MG63 (cell line): ENCODE data around the gene MYD88. TPM values are rescaled to one million over a fixed set of nuclear protein-coding genes. Genes with fewer than 3 reads are reported as not detected.

Experiments
- DNase-seq: peaks from one replicate; pipeline ENCODE4 v3.0.0-alpha.2; 2020
- H3K27me3 ChIP-seq: fragments of 250-450 bp; sonication (Bioruptor Pico); 2 replicates; pipeline ENCODE4 v1.5.1; 2020; ENCODE audit warnings: mild to moderate bottlenecking, moderate library complexity
- H3K36me3 ChIP-seq: fragments of 250-450 bp; sonication (Bioruptor Pico); 2 replicates; pipeline ENCODE4 v1.5.1; 2020; ENCODE audit warnings: mild to moderate bottlenecking, moderate library complexity
- H3K4me3 ChIP-seq: fragments of 250-450 bp; sonication (Bioruptor Pico); 2 replicates; pipeline ENCODE4 v1.5.1; 2020; ENCODE audit warnings: mild to moderate bottlenecking, moderate library complexity
- H3K9me3 ChIP-seq: fragments of 250-450 bp; sonication (Bioruptor Pico); 2 replicates; pipeline ENCODE4 v1.5.1; 2020; ENCODE audit warnings: mild to moderate bottlenecking, moderate library complexity
- total RNA-seq: library from RNA; depleted of rRNA; stranded (reverse); fragments of >200 nt; shearing (Covaris generic); gene quantifications from 2 replicates; pipeline ENCODE4 v1.2.3, GENCODE V29; 2014; ENCODE audit warnings: low replicate concordance; rRNA removed

Gene MYD88
- 4.1 TPM in 1 of 2 replicates, not detected in the other for total RNA-seq

DNA sequence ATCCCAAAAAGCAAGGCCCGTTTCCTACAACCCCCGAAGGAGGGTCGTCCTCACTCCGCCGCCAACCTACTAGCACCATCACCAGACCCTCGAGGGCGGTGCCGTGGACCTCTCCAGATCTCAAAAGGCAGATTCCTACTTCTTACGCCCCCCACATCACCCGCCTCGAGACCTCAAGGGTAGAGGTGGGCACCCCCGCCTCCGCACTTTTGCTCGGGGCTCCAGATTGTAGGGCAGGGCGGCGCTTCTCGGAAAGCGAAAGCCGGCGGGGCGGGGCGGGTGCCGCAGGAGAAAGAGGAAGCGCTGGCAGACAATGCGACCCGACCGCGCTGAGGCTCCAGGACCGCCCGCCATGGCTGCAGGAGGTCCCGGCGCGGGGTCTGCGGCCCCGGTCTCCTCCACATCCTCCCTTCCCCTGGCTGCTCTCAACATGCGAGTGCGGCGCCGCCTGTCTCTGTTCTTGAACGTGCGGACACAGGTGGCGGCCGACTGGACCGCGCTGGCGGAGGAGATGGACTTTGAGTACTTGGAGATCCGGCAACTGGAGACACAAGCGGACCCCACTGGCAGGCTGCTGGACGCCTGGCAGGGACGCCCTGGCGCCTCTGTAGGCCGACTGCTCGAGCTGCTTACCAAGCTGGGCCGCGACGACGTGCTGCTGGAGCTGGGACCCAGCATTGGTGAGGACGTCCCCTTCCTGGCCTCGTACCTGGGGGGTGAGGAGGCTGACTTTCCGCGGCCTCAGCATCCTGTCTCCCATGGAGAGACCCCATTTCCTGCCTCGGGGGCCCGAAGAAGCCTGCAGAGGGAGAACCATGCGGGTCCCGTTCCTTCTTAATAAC, at the start of gene MYD88:
Gene MYD88, plus strand, starts transcription at position 313 of the 842 bp plus-strand sequence. Its CDS starts 40 bp downstream, at position 353.
- H3K4me3 ChIP-seq: peak within 1 kb of the TSS; percentile 68
- H3K9me3 ChIP-seq: no peaks in the 10 kb centered on the region
- DNase-seq: peak; percentile 68

DNA sequence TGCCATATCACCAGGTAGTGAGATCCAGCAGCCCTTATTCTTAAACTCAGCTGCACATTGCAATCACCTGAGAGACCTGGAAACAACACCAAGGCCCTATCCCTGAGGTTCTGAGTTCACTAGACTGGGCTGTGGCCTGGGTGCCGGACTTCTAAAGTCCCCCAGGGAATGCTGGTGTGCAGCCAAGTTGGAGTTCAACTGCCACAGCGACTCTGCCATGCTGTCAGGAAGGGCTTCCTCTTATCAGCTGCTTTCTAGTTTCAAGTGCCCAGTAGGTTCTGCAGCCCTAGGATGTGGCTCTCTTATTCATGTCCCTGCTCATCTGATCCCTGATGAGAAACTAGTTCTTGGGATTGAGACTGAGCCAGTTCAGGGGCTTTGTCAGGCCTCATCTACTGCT, 49.3 kb upstream of the MYD88 start:
- Histone ChIP-seq H3K27me3 (no peaks in the 10 kb centered on the region), H3K9me3 (no peaks in the 10 kb centered on the region), H3K36me3 (no peaks in the 10 kb centered on the region), H3K4me3 (no peak overlapping the region)
- no peak for DNase-seq

More for the DNA sequence above, at the start of gene MYD88:
- no peaks in the 10 kb centered on the region for H3K27me3 ChIP-seq
- no peaks in the 10 kb centered on the region; the same call in 1 of the 2 replicates for H3K36me3 ChIP-seq

DNA sequence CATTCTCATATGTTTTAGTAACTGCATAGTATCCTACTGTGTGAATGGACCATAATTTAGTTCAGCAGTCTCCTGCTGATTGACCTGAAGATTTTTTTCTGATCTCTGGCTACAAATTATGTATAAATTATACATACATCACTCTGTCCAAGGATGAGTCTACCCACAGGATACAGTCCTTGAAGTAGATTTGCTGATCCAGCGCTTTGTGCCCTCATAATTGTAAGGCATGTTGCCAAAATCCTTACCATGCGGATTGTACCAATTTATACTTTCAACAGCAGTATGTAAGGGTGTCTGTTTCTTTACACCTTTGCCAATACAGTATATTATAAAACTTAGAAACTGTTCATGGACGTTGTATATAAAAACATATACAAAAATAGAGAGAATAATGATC, 48.0 kb upstream of the MYD88 start:
- H3K9me3 ChIP-seq: no peaks in the 10 kb centered on the region
- H3K27me3 ChIP-seq: no peaks in the 10 kb centered on the region
- DNase-seq: no peak
- no peak overlapping the region for H3K4me3 ChIP-seq
- H3K36me3 ChIP-seq: no peaks in the 10 kb centered on the region

DNA sequence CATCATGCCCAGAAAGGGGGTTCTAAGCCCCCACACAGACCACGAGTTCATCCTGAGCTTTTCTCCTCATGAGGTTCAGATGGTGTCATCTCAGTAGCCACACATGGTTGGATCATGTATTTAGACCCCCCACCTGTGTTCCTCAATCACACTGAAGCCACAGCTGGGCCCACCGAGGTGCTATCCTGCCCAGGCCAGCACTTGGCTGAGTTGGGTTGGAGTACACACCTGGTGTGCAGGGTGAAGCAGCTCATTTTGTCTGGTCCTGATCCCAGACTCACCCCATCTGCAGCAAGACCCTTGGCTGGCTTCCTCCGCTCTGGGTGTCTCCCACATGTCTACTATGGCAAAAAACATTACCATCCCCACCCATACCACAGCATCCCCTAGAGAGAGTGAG, 43.5 kb upstream of the MYD88 start:
- Histone ChIP-seq H3K4me3 (no peak overlapping the region), H3K36me3 (no peaks in the 10 kb centered on the region), H3K27me3 (no peaks in the 10 kb centered on the region), H3K9me3 (no peaks in the 10 kb centered on the region)
- DNase-seq: no peak

DNA sequence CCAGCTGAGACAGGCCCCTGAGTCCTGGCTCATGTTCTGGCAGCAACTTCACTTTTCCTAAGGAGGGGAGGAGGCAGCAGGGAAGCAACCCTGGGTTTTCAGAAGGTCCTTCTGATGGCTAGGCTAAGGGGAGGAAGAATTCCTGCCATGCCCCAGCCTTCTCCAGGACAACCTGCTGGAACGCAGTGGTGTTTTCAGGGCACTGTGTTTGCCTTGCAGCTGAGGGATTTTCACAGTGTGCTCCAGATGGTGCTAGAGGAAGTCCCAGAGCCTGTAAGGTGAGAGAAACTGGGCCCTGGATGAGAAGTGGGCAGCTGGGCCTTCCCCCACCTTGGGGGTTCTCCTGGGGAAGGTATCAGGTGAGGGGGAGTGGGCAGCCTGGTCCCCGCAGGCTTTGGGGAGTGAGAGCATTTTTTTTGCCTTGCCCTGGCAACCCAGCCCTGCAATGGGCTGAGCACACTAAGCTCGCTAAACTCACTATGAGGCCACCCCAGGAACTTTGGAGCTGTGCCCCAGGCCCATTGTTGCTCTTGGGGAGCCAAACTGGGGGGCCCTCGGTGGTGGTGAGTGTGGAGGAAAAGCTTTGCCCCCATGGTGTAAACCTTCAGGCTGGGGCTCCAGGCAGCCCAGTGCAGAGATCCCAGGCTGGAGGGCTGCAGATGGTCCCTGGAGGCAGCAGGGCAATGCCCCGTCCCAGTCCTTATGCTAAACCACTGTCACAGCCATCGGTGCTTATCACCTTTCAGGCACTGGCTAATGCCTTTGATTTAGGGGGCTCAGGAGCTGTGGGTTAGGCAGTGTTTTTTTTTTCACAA, 42.6 kb upstream of the MYD88 start:
- H3K36me3 ChIP-seq: no peaks in the 10 kb centered on the region
- no peak overlapping the region for H3K4me3 ChIP-seq
- no peak for DNase-seq
- H3K27me3 ChIP-seq: no peaks in the 10 kb centered on the region
- no peaks in the 10 kb centered on the region for H3K9me3 ChIP-seq

DNA sequence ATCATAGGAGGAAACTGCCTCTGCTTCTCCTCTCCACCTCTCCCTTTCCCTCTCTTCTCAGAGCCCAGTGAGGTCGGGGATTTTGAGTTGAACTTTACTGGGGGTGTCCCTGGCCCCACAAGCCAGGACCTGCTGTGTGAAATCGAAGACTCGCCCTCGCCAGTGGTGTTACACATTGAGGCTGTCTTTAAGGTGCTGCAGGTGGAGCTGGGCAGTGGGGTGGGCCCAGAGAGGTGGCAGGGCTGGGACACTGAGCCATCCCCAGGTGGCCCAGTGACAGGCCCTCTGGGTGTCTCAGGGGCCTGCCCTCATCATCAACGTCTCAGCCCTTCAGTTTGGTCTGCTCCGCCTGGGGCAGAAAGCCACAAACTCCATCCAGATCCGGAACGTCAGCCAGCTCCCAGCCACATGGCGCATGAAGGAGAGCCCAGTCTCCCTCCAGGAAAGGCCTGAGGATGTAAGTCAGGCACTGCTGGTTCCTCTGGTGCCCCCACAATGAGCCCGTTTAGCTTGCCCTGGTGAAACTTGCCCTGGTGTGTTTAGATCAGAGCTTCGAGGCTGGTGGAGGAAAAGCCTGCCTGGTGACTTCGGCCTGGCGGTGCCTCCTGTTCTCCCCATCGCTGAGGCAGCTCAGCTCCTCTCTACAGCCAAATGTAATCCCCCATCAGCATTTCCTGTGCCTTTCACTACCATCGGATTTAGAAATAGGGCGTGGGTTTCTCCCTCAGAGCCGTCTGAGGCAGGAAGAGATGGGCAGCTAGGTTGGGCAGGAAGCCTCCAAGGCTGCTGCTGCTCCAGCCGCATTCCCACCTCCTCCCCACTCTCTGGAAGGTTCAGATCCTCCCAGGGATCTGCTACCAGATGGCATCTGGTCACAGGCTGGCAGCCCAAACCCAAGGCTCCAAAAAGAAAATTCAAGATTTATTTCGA, 40.8 kb upstream of the MYD88 start:
- no peaks in the 10 kb centered on the region for H3K9me3 ChIP-seq
- DNase-seq: no peak

DNA sequence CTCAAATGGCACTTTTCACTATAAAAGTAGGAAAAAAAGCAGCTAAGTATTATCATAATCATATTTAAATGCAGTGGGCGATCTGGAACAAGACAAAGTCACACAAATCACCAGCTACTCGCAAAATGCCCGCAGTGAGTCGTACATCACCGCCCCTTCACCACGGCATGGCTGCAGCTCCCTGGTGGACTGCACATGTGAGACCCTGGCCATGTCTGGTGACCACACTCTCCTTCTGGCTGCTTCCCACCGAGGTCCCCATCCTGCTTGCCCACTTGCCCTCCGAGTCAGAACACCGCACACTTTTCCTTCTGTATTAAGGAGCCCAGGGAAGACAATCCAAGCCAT, 40.1 kb upstream of the MYD88 start:
- no peak for DNase-seq
- Histone ChIP-seq H3K36me3 (no peaks in the 10 kb centered on the region), H3K9me3 (no peaks in the 10 kb centered on the region), H3K4me3 (no peak overlapping the region), H3K27me3 (no peaks in the 10 kb centered on the region)

More for the DNA sequence above, 40.8 kb upstream of the MYD88 start:
- H3K4me3 ChIP-seq: no peak overlapping the region
- H3K36me3 ChIP-seq: no peaks in the 10 kb centered on the region
- H3K27me3 ChIP-seq: no peaks in the 10 kb centered on the region

DNA sequence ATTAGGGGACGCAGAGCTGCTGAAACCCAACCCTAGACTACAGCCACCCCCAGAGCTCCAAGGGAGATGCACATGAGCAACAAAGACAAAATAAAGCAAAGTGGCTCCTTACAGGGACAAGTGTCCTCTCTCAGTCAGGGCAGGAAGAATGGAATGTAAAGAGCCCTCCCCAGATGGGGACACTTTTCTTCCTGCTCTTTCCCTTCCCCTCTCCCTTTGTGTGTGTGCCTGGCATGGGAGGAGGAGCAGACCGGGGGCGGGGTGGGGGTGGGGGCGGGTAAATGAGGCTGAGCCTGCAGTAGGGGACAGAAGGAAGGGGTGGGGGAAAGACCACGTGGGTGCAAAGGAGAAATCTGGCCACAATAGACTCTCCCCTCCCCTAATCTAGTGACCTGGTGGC, 38.9 kb upstream of the MYD88 start:
- Histone ChIP-seq H3K9me3 (peaks cover 1% of the 10 kb centered on the region; the same call in 1 of the 2 replicates), H3K27me3 (no peaks in the 10 kb centered on the region), H3K4me3 (no peak overlapping the region), H3K36me3 (no peaks in the 10 kb centered on the region)
- no peak for DNase-seq

DNA sequence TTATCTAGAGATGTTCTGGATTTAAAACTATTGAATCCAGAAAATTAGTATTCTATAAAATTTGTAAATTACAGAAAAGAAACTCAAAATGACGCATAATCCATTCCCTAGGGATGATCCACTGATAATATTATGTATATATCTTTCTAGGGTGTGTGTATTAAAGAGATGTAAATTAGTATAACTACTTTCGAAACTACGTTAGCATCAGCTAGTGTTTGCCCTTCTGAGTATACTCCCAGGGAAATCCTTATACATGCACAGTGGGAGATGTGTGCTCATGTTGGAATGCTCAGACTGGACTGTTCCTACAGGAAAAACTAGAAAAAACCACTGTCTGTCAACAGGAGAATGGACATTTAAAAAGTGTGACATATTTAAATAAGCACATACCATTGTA, 38.0 kb upstream of the MYD88 start:
- Histone ChIP-seq H3K36me3 (no peaks in the 10 kb centered on the region), H3K27me3 (no peaks in the 10 kb centered on the region), H3K9me3 (peaks cover 8% of the 10 kb centered on the region), H3K4me3 (no peak overlapping the region)
- DNase-seq: no peak

DNA sequence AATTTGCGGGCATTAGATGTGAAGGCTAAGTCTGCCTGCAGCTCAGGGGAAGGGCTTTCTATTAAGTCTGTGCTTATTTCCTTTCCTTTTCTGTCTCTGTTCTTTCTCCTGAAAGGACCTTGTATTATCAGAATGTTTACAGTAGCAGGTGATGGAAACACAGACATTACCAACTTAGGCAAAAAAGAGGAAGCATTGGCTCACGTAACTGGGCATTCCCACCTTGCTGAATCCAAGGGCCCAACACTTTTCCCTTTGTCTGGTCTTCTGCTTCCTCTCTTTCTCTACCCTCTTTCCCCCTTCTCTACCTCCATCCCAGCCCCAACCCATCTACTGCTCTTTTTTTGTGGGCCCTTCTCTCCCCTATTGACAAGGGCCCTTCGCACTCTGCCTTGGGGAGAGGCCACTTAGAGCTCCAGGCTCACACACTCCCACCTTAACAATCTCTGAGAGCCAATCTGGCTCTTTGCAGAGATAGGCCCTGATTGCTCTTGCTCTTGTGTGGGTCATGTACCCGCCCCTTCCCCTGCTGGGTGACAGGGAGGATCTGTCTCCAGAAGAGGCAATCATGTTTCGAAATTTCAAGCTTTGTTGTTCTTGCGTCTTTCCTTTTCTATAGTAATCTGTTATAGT, 36.5 kb upstream of the MYD88 start:
- no peaks in the 10 kb centered on the region for H3K36me3 ChIP-seq
- H3K27me3 ChIP-seq: no peaks in the 10 kb centered on the region
- H3K9me3 ChIP-seq: peaks cover 13% of the 10 kb centered on the region
- DNase-seq: no peak
- H3K4me3 ChIP-seq: no peak overlapping the region

DNA sequence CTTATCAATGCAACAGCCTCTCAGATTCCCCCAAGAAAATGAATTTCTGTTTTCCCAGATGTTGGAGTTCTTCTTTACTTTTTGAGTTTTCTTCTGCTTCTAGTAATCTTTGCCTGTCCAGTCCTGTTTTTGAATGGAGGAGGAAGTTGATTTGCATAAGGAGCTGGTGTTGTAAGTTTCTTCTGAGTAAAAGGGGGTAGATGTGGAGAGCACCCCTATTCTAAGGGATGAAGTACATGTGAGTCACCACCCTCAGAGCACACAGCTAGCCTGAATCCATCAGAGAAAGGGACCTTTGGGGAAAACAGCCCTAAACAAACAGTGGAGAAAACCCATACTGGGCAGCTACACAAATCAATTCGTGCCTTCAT, 36.0 kb upstream of the MYD88 start:
- H3K9me3 ChIP-seq: peaks cover 13% of the 10 kb centered on the region
- no peak for DNase-seq
- H3K4me3 ChIP-seq: no peak overlapping the region
- no peaks in the 10 kb centered on the region for H3K36me3 ChIP-seq
- H3K27me3 ChIP-seq: no peaks in the 10 kb centered on the region

DNA sequence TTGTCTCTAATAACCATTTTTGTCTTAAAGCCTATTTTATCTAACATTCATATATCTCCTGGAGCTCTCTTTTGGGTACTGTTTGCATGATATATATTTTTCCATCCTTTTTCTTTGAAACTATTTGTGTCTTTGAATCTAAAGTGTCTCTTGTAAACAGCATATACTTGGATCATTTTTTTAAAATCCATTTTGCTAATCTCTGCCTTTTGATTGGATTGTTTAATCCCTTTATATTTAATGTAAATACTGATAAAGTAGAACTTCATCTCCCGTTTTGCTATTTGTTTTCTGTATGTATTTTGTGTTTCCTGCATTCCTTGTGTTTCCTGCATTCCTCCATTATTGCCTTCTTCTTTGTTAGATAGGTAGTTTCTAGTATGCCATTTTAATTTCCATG, 32.9 kb upstream of the MYD88 start:
- Histone ChIP-seq H3K4me3 (no peak overlapping the region), H3K27me3 (no peaks in the 10 kb centered on the region), H3K36me3 (no peaks in the 10 kb centered on the region), H3K9me3 (peaks cover 13% of the 10 kb centered on the region)
- DNase-seq: no peak

DNA sequence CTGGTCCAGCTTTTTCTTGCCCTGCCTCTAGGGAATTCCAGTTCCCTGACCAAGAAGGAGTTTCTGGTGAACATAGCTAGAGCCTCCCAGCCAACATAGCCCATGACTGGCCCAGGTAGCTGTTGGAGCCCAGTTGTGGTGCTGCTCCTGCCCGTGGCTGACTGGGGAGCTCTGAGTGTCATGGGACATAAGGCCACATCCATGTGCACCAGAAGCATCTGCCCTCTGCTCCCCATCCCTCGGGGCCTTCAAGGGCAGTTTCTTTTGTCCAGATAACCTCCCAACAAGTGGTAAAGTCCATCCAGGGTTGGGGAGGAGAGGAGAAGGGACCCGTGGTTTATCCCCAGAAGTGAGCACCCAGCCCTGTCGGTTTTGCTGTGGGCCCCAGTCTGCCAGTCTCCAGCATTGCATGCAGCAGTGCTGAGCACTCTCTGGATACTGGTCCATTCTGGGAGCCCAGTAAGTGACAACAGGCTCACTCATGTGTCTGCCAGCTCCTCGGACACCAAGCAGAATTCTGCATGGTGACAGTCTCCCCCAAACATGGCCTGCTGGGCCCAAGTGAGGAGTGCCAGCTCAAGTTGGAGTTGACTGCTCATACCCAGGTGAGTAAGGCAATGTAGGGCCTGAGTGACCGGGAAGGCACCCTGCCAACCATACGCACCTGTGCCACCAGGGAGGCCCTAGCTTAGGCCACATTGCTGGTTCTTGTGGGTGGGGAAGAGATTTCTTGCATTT, 30.4 kb upstream of the MYD88 start:
- H3K36me3 ChIP-seq: no peaks in the 10 kb centered on the region
- H3K9me3 ChIP-seq: peaks cover 13% of the 10 kb centered on the region
- H3K27me3 ChIP-seq: no peaks in the 10 kb centered on the region
- H3K4me3 ChIP-seq: no peak overlapping the region
- DNase-seq: no peak

DNA sequence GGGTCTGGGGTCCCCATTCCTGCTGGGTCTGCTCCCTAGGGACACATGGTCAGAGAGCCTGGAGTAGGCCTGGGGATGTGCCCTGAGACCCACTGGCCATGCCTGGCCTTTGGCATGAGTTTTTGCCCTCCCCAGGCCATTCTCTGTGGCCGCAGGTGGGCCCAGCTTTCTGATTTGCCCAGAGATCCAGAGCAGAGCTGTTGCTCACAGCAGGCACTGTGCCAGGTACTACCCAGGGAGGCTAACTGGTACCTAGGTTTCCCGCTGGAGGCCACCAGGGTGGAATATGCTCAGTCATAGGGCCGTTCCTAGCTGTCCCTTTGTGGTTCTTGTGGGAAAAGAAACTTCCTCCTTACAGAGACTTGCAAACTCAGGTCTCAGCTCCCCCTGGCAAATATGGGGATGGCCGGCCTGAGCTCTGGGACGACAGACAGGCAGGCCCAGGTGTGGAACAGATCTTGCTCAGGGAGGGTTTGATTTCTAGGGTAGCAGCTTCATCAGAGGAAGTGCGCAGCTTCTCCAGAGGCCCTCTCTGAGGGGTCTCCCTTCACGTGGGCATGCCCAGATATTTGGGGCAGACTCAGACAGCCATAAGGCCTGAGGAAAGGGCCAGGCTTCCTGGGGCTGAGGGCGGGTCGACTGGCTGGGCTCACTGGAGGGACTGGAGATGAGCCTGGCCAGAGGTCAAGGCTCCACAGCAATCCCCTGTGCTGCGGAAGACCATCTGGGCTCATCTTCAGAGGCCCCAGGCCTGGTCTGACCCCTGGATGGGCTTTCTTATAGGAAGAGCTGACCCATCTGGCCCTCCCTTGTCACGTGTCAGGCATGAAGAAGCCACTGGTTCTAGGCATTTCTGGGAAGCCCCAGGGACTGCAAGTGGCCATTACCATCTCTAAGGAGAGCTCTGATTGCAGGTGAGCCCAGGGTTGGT, 29.5 kb upstream of the MYD88 start:
- DNase-seq: no peak
- no peaks in the 10 kb centered on the region for H3K27me3 ChIP-seq
- no peaks in the 10 kb centered on the region for H3K36me3 ChIP-seq
- H3K9me3 ChIP-seq: peaks cover 13% of the 10 kb centered on the region
- no peak overlapping the region for H3K4me3 ChIP-seq
